ENCODE data around the gene UIMC1.
"Not testable (repeated sequence)": the region's sequence is repeated elsewhere in the genome, so short reads cannot be mapped to it uniquely, and the experiment has no call there.

Gene UIMC1

GRCh38 chr5:177005619-177006264 is 837 bp downstream of the UIMC1 start:
- DNase-seq, result peak; percentile 74 to 79

- DNase-seq, result no peak
Measured at GRCh38 chr5:177004961-177005360, 1.6 kb downstream of the UIMC1 start.

DNA sequence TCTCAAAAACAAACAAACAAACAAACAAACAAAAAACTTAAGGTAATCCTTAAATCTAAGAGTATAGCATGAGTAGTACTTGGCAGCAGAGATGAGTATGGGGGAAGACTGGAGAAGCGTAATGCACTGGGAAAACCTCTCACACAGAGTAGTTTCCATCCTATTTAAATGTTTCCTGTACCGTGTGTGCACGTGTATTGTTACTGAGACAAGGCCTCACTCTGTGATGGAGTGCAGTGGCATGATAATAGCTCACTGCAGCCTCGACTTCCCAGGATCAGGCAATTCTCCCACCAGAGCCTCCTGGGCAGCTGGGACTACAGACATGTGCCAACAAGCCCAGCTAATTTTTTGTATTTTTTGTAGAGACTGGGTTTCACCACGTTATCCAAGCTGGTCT is 2.9 kb downstream of the UIMC1 start:
- DNase-seq, result no peak

DNA sequence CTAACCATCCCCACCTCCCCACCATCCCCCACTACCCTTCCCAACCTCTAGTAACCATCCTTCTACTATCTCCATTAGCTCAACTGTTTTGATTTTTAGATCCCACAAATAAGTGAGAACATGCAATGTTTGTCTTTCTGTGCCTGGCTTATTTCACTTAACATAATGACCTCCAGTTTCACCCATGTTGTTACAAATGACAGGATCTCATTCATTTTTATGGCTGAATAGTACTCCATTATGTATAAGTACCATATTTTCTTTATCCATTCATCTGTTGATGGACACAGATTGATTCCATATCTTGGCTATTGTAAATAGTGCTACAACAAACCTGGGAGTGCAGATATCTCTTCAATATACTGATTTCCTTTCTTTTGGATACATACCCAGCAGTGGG is 7.1 kb downstream of the UIMC1 start:
- not testable (repeated sequence) for DNase-seq

- DNase-seq, result no peak
Measured at GRCh38 chr5:176998828-176999227, 7.8 kb downstream of the UIMC1 start.

- DNase-seq, result no peak
Measured at GRCh38 chr5:176996780-176997179, 9.8 kb downstream of the UIMC1 start.

DNA sequence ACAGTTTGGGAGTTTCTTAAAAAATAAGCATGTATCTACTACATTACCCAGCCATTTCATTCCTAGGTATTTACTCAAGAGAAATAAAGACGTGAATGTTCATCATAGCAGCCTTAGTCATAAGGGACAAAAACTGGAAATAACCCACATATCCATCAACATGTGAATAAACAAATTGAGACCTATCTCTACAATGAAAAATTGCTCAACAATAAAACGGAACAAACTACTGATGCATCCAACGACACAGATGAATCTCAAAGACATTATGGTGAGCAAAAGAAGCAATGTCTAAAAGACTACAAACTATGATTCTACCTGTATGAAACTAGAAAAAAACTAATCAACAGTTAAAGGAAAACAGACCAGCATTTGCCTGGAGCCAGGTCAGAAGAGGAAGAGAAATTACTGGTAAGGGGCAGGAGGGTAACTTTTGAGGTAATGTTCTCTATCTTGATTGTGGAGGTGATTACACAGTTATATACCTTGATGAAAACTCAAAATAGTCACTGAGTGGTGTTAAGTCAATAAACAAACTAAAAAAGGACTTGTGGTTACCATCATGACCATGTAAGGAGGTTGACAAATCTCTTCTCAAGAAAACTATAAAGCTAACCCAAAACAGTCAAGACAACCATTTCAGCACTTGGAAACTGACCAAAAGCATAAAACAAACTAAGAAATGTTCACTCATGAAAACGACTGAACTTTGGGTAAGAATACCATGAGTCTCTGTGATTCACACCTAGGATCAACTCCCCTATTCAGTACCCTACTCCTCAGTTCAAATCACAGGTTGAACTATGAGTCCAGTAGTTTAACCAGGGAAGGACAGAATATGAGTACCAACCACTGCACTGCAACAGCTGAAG is 10.4 kb downstream of the UIMC1 start:
- no peak for DNase-seq

DNA sequence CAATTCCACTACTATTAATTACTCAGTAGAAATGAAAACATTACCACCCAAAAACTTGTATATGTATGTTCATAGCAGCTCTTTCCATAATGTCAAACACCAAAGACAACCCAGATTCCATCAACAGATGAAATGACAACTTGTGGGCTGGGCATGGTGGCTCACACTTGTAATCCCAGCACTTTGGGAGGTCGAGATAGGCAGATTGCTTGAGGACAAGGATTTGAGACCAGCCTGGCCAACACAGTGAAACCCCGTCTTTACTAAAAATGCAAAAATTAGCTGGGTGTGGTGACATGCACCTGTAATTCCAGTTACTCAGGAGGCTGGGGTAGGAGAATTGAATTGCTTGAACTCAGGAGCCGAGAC is 11.5 kb downstream of the UIMC1 start:
- no peak for DNase-seq

DNA sequence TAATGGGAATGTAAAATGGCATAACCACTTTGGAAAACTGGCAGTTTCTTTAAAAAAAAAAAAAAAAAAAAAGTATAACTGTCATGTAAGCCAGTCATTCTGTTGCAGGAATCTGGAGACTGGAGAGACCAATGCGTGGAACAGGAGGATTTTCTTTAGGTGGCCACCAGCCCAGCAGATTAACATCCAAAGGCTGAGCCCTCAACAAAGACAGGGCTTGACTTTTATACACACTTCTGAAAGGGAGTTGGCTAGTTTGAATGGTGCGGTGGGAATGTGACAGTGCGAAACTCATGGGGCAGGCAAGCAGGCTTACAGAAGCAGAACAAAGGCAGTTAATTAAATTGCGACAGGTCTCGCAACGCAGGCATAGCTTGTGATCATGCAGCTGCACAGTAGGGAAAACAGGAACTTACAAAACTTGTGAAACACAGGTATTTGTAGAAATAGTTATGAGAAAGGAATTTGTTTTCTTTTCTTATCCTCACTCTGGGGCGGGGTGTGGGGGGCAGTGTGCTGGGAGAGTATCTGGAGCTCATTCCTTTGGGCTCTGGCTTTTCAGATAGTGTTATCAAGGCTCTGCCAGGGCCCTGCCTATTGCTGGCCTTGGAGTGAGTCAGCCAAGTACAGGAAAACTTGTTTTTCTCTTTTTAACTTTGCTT is 12.0 kb downstream of the UIMC1 start:
- DNase-seq, result no peak

DNA sequence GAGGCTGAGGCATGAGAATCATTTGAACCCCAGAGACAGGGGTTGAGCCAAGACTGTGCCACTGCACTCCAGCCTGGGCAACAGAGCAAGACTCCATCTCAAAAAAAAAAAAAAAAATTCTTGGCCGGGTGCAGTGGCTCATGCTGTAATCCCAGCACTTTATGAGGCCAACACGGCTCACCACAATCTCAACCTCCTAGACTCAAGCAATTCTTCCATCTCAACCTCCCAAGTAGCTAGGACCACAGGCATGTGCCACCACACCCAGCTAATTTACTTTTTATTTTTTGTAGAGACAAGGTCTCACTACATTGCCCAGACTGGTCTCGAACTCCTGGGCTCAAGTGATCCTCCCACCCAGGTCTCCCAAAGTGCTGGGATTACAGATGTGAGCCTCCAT is 13.5 kb downstream of the UIMC1 start:
- not testable (repeated sequence) for DNase-seq

DNA sequence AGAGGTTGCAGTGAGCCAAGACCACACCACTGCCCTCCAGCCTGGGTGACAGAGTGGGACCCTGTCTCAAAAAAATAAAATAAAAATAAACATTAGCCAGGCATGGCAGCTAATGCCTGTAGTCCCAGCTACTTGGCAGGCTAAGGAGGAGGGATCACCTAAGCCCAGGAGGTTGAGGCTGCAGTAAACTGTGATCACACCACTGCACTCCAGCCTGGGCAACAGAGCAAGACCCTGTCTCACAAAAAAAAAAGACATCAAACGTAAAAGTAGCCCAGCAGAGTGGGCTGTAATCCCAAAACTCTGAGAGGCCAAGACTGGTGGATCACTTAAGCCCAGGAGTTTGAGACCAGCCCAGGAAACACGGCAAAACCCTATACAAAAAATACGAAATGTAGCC is 19.0 kb downstream of the UIMC1 start:
- no peak for DNase-seq

DNA sequence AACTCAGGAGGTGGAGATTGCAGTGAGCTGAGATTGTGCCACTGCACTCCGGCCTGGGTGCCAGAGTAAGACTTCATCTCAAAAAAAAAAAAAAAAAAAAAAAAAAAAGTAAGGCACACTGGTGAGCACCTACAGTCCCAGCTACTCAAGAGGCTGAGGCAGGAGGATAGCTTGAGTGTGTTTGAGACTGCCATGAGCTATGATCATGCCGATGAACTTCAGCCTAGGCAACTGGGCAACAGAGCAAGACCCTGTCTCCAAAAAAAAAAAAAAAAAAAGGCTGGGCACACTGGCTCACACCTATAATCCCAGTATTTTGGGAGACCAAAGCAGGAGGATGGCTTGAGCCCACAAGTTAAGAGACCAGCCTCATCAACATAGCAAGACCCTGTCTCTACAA is 20.3 kb downstream of the UIMC1 start:
- no peak for DNase-seq

- DNase-seq, result no peak
Measured at GRCh38 chr5:176985516-176985915, 21.1 kb downstream of the UIMC1 start.

DNA sequence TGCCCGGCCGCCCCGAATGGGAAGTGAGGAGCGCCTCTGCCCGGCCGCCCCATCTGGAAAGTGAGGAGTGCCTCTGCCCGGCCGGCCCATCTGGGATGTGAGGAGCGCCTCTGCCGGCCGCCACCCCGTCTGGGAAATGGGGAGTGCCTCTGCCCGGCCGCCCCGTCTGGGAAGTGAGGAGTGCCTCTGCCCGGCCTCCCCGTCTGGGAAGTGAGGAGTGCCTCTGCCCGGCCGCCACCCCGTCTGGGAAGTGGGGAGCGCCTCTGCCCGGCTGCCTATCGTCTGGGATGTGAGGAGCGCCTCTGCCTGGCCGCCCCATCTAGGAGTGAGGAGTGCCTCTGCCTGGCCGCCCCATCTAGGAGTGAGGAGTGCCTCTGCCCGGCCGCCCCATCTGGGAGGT is 22.4 kb downstream of the UIMC1 start:
- not testable (repeated sequence) for DNase-seq

- DNase-seq, result not testable (repeated sequence)
Measured at GRCh38 chr5:176983593-176983992, 23.0 kb downstream of the UIMC1 start.

- DNase-seq, result not testable (repeated sequence)
Measured at GRCh38 chr5:176983112-176983511, 23.5 kb downstream of the UIMC1 start.

- no peak for DNase-seq
Measured at GRCh38 chr5:176980818-176981217, 25.8 kb downstream of the UIMC1 start.

DNA sequence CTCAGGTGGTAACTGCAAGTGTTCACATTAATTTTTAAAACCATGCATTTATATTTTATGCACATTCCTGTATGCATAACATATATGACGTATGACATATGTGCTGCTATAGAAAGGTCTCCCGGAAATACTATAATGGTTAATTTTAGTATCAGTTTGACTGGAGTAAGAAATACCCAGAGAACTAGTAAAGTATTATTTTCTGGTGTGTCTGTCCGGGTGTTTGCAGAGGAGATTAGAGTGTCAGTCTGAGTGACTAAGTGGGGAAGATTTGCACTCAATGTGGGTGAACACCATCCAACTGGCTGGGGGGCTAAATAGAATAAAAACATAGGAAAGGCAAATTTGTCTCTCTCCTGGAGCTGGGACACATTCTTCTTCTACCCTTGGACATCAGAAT is 26.9 kb downstream of the UIMC1 start:
- no peak for DNase-seq

- DNase-seq, result no peak
Measured at GRCh38 chr5:176965633-176966032, 40.9 kb downstream of the UIMC1 start.

DNA sequence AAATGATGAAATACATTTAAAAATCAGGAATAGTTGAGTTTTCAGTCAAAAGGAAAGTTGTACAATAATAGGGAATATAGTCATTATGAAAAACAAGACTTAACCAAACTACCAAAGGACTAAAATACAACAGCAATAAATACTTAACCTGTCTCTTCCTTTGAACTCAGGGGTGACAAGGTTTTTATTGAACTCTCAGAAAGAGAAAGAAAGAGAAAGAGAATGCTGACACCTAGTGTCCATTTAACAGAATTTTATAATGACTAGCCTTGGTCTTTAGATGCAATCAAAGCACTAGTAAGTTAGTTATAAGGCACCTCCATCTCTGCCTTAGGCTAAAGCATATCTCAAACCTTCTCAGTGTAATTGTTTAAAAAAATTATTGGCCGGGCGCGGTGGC is 47.5 kb downstream of the UIMC1 start:
- no peak for DNase-seq

DNA sequence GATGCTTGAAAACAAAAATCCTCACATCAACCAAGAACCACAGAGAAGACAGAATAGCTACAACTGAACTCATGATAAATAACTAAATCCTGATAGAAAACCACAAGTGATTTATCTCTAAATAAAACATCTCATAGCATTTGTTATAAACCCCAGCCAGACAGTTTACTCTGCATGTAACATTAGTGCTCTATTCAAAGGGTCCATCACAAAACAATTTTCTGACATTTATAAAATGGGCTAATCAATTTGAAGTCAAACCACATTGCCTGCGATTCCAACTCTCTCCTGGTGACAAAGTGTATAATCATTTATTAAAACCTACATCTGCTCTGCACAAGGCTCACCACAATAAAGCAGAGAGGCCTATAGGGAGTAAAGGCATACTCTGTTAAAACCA is 49.8 kb downstream of the UIMC1 start:
- DNase-seq, result no peak

DNA sequence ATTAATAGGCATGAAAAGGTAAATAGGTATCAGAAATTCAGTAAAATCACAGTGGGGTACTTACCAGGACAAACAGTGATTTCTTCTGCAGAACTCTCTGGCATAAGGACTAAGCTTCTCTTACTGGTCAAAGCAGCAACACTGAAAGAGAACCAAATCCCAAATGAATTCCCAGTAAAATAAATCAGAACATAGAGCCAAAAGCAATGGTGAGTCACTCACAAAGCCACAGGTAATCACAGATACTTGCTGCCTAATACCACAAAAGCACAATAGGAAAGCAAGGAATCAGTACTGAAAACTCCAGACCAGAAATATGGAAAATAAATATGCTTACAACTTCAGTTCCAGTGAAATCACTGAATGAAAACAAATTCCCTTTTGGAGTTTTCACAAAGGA is 50.7 kb downstream of the UIMC1 start:
- no peak for DNase-seq

GRCh38 chr5:176954050-176954449 is 52.5 kb downstream of the UIMC1 start:
- no peak for DNase-seq
